ENCODE measurements around the gene LMNTD2. TPM values are rescaled to one million over a fixed set of nuclear protein-coding genes. Genes with fewer than 3 reads are reported as not detected.

Gene LMNTD2
- total and polyA plus RNA-seq, 3 experiments from 2014 or later: 1.1 to 2.4 (median 1.2) TPM

DNA sequence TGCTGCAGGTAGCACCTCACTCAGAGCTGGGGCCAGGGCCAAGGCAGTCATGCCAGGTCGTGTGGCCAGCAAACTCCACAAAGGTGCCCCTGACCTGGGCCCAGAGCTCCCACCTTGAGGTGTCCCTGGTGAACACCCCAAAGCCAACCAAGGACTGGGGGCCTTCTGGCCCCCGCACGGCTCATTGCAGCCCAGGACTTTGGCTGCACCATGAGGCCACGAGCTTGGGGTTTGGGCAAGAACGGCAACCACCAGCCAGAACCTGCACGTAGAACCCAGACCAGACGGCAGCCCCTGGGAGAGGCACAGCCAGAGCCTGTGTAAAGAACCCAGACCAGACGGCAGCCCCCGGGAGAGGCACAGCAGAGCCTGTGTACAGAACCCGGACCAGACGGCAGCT is 15.4 kb downstream of the LMNTD2 start:
- Histone ChIP-seq H3K27ac (ENCODE audit: low read depth, low read length) (no peak overlapping the region), H3K4me3 (ENCODE audit: low read length) (no peak overlapping the region), H3K36me3 (ENCODE audit: insufficient read depth, low read length) (no peaks in the 10 kb centered on the region), H3K4me1 (ENCODE audit: insufficient read depth, low read length) (no peaks in the 10 kb centered on the region), H3K27me3 (ENCODE audit: insufficient read depth, low read length, poor library complexity, severe bottlenecking) (no peaks in the 10 kb centered on the region), H3K9me3 (ENCODE audit: low read length) (no peaks in the 10 kb centered on the region)
- POLR2A ChIA-PET: no interaction called here
- no peaks in the 10 kb centered on the region for H3K4me1 Mint-ChIP-seq
- H3K9me3 Mint-ChIP-seq: no peaks in the 10 kb centered on the region
- CTCF ChIA-PET: interaction anchor here (1.1 to 1.7 kb wide), 2 partner anchors 9 to 178 kb away, joined by 4 read pairs; no protein-coding TSS in a partner anchor
- peaks cover 0 to 4% (median 0%) of the 10 kb centered on the region in 3 donors for H3K36me3 Mint-ChIP-seq
- H3K27ac Mint-ChIP-seq: no peak overlapping the region
- H3K27me3 Mint-ChIP-seq: no peaks in the 10 kb centered on the region
- no peak overlapping the region for H3K4me3 Mint-ChIP-seq
- DNase-seq: no peak

DNA sequence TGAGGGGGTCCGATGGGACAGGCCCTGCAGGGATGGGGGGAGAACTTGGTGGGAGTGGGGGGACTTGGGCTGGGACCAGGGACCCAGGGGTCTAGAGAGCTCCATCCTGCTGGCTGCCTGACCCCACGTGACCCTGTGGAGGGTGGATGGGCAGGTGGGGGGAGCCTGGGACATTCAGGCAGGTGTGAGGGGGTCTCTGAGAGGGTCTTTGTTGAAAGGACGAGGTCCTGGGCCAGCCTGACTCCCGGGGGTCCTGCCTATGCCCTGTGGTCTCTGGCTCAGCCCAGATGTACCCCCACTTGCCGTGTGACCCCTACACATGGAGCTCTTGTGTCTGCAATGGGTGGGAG is 15.7 kb downstream of the LMNTD2 start:
- DNase-seq: no peak
- H3K4me3 ChIP-seq (ENCODE audit: low read length): no peak overlapping the region
- POLR2A ChIA-PET: interaction anchor here (0.5 kb wide), 1 partner anchor 28 kb away, joined by 3 read pairs; no protein-coding TSS in a partner anchor
- CTCF ChIA-PET: interaction anchor here (1.1 to 1.7 kb wide), 2 partner anchors 10 to 178 kb away, joined by 4 read pairs; no protein-coding TSS in a partner anchor
- no peak overlapping the region for H3K4me3 Mint-ChIP-seq
- H3K36me3 Mint-ChIP-seq: peaks cover 0 to 4% (median 0%) of the 10 kb centered on the region in 3 donors
- H3K27ac ChIP-seq (ENCODE audit: low read depth, low read length): no peak overlapping the region
- no peak overlapping the region for H3K27ac Mint-ChIP-seq
- H3K9me3 ChIP-seq (ENCODE audit: low read length): no peaks in the 10 kb centered on the region
- no peaks in the 10 kb centered on the region for H3K27me3 Mint-ChIP-seq
- H3K4me1 Mint-ChIP-seq: no peaks in the 10 kb centered on the region
- no peaks in the 10 kb centered on the region for H3K27me3 ChIP-seq (ENCODE audit: insufficient read depth, low read length, poor library complexity, severe bottlenecking)
- H3K4me1 ChIP-seq (ENCODE audit: insufficient read depth, low read length): no peaks in the 10 kb centered on the region
- H3K9me3 Mint-ChIP-seq: no peaks in the 10 kb centered on the region
- H3K36me3 ChIP-seq (ENCODE audit: insufficient read depth, low read length): no peaks in the 10 kb centered on the region

DNA sequence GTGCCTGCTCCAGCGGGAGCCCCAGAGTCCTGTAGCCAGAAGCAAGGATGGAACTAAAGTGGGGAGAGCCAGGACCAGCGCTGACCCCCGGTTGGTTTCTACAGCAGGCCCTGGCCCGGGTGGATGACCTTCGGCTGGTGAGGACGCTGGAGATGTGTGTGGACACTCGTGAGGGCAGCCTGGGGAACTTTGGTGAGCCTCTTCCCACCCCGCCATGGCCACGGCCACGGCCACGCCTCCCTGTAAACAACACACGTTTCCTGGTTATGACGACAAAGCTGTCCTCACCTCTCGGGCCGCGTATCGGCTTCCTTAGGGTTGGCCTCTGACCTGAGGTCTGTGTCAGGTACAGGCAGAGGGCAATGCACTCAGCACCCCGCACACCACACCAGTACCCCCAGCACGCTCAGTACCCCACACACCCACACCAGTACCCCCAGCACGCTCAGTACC is 19.1 kb downstream of the LMNTD2 start:
- ChIA-PET CTCF (no interaction called here), POLR2A (no interaction called here)
- Histone ChIP-seq H3K36me3 (ENCODE audit: insufficient read depth, low read length) (no peaks in the 10 kb centered on the region), H3K9me3 (ENCODE audit: low read length) (no peaks in the 10 kb centered on the region), H3K27ac (ENCODE audit: low read depth, low read length) (no peak overlapping the region), H3K4me3 (ENCODE audit: low read length) (no peak overlapping the region), H3K27me3 (ENCODE audit: insufficient read depth, low read length, poor library complexity, severe bottlenecking) (no peaks in the 10 kb centered on the region), H3K4me1 (ENCODE audit: insufficient read depth, low read length) (peaks cover 20% of the 10 kb centered on the region)
- Mint-ChIP-seq H3K36me3 (peaks cover 0 to 2% (median 0%) of the 10 kb centered on the region in 3 donors), H3K27me3 (peaks cover 0 to 4% of the 10 kb centered on the region in 2 donors), H3K4me3 (no peak overlapping the region), H3K4me1 (peaks cover 0 to 20% (median 6%) of the 10 kb centered on the region in 3 donors), H3K27ac (no peak overlapping the region), H3K9me3 (no peaks in the 10 kb centered on the region)
- DNase-seq: no peak

DNA sequence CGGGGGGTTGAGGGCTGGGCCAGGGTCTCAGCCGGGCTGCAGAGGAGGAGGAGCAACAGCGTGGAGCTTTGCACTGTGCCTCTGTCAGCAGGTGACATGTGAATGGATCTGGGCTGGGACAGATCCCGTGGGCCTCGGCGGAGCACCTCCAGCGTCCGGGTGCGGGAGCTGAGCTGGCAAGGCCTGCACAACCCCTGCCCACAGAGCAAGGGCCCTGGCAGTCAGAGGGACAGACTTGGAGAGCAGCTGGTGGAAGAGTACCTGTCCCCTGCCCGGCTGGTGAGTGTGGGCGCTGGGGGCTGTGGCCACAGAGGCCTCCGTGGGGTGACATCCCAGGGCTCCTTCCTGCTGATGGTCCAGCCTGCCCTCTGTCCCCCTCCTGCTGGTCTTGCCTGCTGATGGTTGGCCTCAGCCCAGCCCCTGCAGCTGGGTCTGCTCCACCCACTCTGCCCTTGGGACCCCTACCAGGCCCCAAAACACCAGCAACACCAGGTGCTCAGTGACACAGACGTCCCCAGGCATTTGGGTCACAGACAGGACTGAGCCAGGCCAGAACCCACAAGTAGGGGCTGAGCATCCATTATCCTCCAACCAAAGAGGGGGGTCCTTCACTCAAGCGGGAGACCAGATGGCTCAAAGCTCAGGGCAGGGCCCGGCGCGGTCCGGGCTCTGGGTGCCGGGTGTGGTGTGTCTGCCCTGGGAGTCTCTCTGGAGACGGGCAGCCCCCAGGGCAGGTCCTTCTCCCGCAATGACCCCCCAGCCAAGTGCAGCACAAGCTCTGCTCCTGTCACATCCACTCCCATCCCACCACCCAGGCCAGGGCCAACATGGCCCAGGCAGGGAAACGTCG is 19.7 kb downstream of the LMNTD2 start:
- peaks cover 3 to 25% (median 11%) of the 10 kb centered on the region in 3 donors for H3K4me1 Mint-ChIP-seq
- no peak for DNase-seq
- peaks cover 0 to 4% (median 0%) of the 10 kb centered on the region in 3 donors for H3K36me3 Mint-ChIP-seq
- Histone ChIP-seq H3K4me3 (ENCODE audit: low read length) (no peak overlapping the region), H3K36me3 (ENCODE audit: insufficient read depth, low read length) (no peaks in the 10 kb centered on the region), H3K4me1 (ENCODE audit: insufficient read depth, low read length) (peaks cover 24% of the 10 kb centered on the region), H3K27me3 (ENCODE audit: insufficient read depth, low read length, poor library complexity, severe bottlenecking) (no peaks in the 10 kb centered on the region), H3K27ac (ENCODE audit: low read depth, low read length) (no peak overlapping the region), H3K9me3 (ENCODE audit: low read length) (no peaks in the 10 kb centered on the region)
- H3K27me3 Mint-ChIP-seq: peaks cover 0 to 4% of the 10 kb centered on the region in 2 donors
- no peak overlapping the region for H3K4me3 Mint-ChIP-seq
- H3K27ac Mint-ChIP-seq: no peak overlapping the region
- H3K9me3 Mint-ChIP-seq: no peaks in the 10 kb centered on the region
- POLR2A ChIA-PET: no interaction called here
- CTCF ChIA-PET: interaction anchor here (0.8 to 1.1 kb wide), 2 partner anchors 14 to 15 kb away, joined by 3 read pairs; no protein-coding TSS in a partner anchor

DNA sequence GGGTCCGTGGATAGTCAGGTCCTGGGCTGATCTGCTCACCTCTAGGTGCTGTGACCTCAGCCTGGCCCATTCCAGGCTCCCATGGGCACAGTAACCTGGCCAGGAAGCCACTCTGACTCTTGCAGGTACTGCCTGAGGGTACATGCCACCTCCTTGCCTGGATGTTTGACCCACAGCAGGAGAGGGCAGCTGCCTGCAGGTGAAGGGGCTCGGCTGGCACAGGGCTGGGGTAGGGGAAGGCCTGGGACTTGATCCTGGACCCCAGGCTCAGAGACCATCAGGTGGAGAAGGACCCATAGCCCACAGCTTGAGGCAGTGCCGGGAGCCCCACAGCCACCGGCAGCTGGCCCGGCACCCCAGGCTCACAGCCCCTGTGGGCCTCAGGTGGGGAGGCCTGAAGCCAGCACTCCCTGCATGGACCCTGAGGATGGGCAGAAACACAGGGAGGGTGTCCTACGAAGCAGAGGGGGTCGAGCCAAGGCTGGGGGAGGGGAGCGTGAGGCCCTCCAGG is 20.5 kb downstream of the LMNTD2 start:
- peak in 1 of 5 donors; percentile 47 for DNase-seq
- Histone ChIP-seq H3K4me3 (ENCODE audit: low read length) (no peak overlapping the region), H3K27ac (ENCODE audit: low read depth, low read length) (no peak overlapping the region), H3K36me3 (ENCODE audit: insufficient read depth, low read length) (no peaks in the 10 kb centered on the region), H3K27me3 (ENCODE audit: insufficient read depth, low read length, poor library complexity, severe bottlenecking) (no peaks in the 10 kb centered on the region), H3K9me3 (ENCODE audit: low read length) (no peaks in the 10 kb centered on the region), H3K4me1 (ENCODE audit: insufficient read depth, low read length) (peaks cover 24% of the 10 kb centered on the region)
- CTCF ChIA-PET: interaction anchor here (0.8 to 1.1 kb wide), 2 partner anchors 14 to 15 kb away, joined by 3 read pairs; no protein-coding TSS in a partner anchor
- Mint-ChIP-seq H3K9me3 (no peaks in the 10 kb centered on the region), H3K4me3 (no peak overlapping the region), H3K27ac (no peak overlapping the region), H3K27me3 (peaks cover 0 to 4% of the 10 kb centered on the region in 2 donors), H3K4me1 (peaks cover 3 to 25% (median 11%) of the 10 kb centered on the region in 3 donors), H3K36me3 (peaks cover 0 to 4% (median 0%) of the 10 kb centered on the region in 3 donors)
- POLR2A ChIA-PET: no interaction called here

DNA sequence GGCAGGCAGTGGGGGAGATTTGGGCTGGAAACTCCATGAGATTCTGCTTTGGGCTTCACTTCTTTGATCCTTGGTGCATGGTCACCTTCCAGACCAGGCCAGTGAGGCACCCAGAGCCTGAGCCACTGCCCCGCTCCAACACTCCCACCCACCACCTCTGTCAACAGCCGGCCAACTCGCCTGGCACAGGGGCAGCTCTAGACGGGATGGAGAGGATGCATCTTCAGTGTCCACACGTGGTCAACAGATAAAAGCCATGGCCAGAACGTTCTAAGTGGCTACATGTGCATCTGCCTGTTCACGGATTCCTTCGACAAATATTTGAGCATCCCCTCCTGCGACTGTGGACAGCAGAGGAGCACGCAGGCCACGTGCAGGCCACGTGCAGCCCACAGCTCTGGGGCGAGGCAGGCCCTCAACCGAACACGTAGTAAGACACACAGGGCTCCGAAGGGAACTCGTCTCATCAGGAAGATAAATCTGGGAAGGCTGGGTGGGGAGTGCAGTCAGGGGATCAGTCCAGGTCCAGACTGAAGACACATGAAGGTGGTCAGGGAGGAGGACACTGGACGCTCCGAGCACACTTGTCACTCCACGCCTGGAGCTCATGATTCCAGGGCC is 22.0 kb downstream of the LMNTD2 start:
- peaks cover 36% of the 10 kb centered on the region for H3K4me1 ChIP-seq (ENCODE audit: insufficient read depth, low read length)
- peaks cover 0 to 4% of the 10 kb centered on the region in 2 donors for H3K27me3 Mint-ChIP-seq
- ChIA-PET POLR2A (interaction anchor here (0.8 kb wide), 1 partner anchor 15 kb away, joined by 3 read pairs; no protein-coding TSS in a partner anchor), CTCF (interaction anchor here (1.1 to 1.3 kb wide), 3 partner anchors 16 to 329 kb away, joined by 3 read pairs; no protein-coding TSS in a partner anchor)
- peak overlapping the region; percentile 9 to 98 (median 44) for H3K4me3 Mint-ChIP-seq
- peaks cover 0 to 7% (median 0%) of the 10 kb centered on the region in 3 donors for H3K36me3 Mint-ChIP-seq
- H3K27me3 ChIP-seq (ENCODE audit: insufficient read depth, low read length, poor library complexity, severe bottlenecking): no peaks in the 10 kb centered on the region
- peaks cover 3 to 29% (median 11%) of the 10 kb centered on the region in 3 donors for H3K4me1 Mint-ChIP-seq
- H3K27ac ChIP-seq (ENCODE audit: low read depth, low read length): no peak overlapping the region
- H3K9me3 ChIP-seq (ENCODE audit: low read length): no peaks in the 10 kb centered on the region
- H3K36me3 ChIP-seq (ENCODE audit: insufficient read depth, low read length): no peaks in the 10 kb centered on the region
- H3K4me3 ChIP-seq (ENCODE audit: low read length): no peak overlapping the region
- H3K27ac Mint-ChIP-seq: peak overlapping the region in 6 of 8 donors; percentile 84 to 100 (median 92)
- DNase-seq: no peak
- H3K9me3 Mint-ChIP-seq: no peaks in the 10 kb centered on the region

DNA sequence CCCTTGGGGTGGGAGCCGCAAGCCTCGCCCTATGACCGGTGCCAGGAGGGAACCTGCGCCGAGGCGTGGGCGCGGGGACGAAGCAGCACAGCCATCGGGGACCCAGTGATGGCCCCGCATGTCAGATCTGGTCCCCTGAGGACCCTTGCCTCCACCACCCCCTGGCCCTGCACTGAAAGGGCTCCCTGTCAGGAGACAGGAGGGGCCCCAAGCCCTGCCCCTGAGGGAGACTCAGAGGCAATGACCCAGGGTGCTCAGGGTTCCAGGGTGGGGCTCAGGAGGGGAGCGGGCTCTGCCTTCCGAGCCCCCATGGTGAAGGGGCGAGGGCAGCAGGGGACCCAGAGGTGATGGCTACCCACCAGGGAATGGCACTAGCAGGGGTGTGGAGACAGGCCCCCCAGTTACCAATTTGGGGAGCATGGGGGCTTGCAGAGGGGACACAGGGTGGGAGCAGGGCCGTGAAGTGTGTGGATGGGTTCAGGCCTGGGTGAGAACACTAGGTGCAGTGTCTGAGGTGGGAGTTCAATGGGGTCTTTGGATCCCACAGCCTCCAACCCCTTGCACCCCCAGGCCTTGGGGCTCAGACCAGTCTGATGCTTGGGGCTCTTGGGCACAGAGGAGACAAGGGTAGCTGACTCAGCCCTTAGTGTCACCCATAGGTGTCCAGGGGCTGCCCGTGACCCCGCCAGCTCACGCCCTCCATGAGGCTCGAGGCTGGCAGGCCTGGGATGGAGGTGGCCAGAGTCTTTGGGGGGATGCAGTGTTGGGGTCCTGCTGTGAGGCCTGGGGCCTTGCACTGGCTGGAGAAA is 22.7 kb downstream of the LMNTD2 start:
- Histone ChIP-seq H3K9me3 (ENCODE audit: low read length) (no peaks in the 10 kb centered on the region), H3K27ac (ENCODE audit: low read depth, low read length) (peak overlapping the region; percentile 86), H3K27me3 (ENCODE audit: insufficient read depth, low read length, poor library complexity, severe bottlenecking) (no peaks in the 10 kb centered on the region), H3K36me3 (ENCODE audit: insufficient read depth, low read length) (no peaks in the 10 kb centered on the region), H3K4me3 (ENCODE audit: low read length) (peak overlapping the region; percentile 50), H3K4me1 (ENCODE audit: insufficient read depth, low read length) (peaks cover 37% of the 10 kb centered on the region)
- DNase-seq: no peak
- peak overlapping the region; percentile 55 to 98 (median 75) for H3K4me3 Mint-ChIP-seq
- H3K27me3 Mint-ChIP-seq: peaks cover 0 to 4% of the 10 kb centered on the region in 2 donors
- no peaks in the 10 kb centered on the region for H3K9me3 Mint-ChIP-seq
- peaks cover 0 to 7% (median 0%) of the 10 kb centered on the region in 3 donors for H3K36me3 Mint-ChIP-seq
- H3K4me1 Mint-ChIP-seq: peaks cover 3 to 29% (median 11%) of the 10 kb centered on the region in 3 donors
- POLR2A ChIA-PET: interaction anchor here (2.8 kb wide), 1 partner anchor 38 kb away, joined by 16 read pairs; the partner anchor contains the start of gene PHRF1
- CTCF ChIA-PET: interaction anchor here (1.1 to 1.3 kb wide), 3 partner anchors 17 to 329 kb away, joined by 3 read pairs; no protein-coding TSS in a partner anchor
- H3K27ac Mint-ChIP-seq: peak overlapping the region; percentile 79 to 100 (median 92)
